NT2/D1 (cell line): ENCODE measurements around the gene MRPS6.

ENCODE experiments used
- SUZ12 ChIP-seq: IDR thresholded peaks from 2 replicates; pipeline ENCODE4 v1.6.1; 2011; ENCODE audit not compliant: insufficient read length, insufficient read depth; ENCODE audit errors: extremely low read depth
- YY1 ChIP-seq: IDR thresholded peaks from 2 replicates; pipeline ENCODE4 v1.6.1; 2011; ENCODE audit not compliant: insufficient read length, insufficient read depth
- ZNF274 ChIP-seq: IDR thresholded peaks from 2 replicates; pipeline ENCODE4 v1.6.1; 2011; ENCODE audit warnings: mild to moderate bottlenecking, low read depth, low read length

GRCh38 chr21:34154878-34155277, 81.5 kb downstream of the MRPS6 start:
- TF ChIP-seq YY1 (no peak), ZNF274 (no peak), SUZ12 (no peak)
